ENCODE measurements around the gene LRMDA. TPM values are rescaled to one million over a fixed set of nuclear protein-coding genes. Genes with fewer than 3 reads are reported as not detected.

The LRMDA gene
- total and polyA plus RNA-seq, 2 of the 4 experiments (the other 2 are of a cell fraction): 0.07 TPM; not detected in 1

- ChIA-PET POLR2A (ENCODE audit: unreplicated experiment) (no interaction called here), CTCF (no interaction called here)
- H3K9ac ChIP-seq (ENCODE audit: low read depth, low read length): no peak overlapping the region
- no peak for TF ChIP-seq RCOR1 (IDR thresholded peaks at IDR 0.05; ENCODE audit: insufficient replicate concordance, low read length)
- no peak for TF ChIP-seq CTCF (conservative IDR thresholded peaks at IDR 0.05; ENCODE audit: low read depth, low read length)
- no peak for TF ChIP-seq ELK1 (IDR thresholded peaks at IDR 0.05; ENCODE audit: borderline replicate concordance, low read depth, low read length)
- TF ChIP-seq MAFK (IDR thresholded peaks at IDR 0.05; ENCODE audit: low read depth, low read length): no peak
- TF ChIP-seq USF2 (IDR thresholded peaks at IDR 0.05; ENCODE audit: low read depth, low read length): no peak
- TF ChIP-seq CHD1 (IDR thresholded peaks at IDR 0.05; ENCODE audit: low read depth, low read length): no peak
- no peak for TF ChIP-seq MAZ (IDR thresholded peaks at IDR 0.05; ENCODE audit: borderline replicate concordance, low read depth, low read length)
- TF ChIP-seq BHLHE40 (IDR thresholded peaks at IDR 0.05; ENCODE audit: low read depth, low read length): no peak
- TF ChIP-seq FOS (IDR thresholded peaks at IDR 0.05; ENCODE audit: low read depth, low read length): no peak
- TF ChIP-seq NFE2L2 (IDR thresholded peaks at IDR 0.05; ENCODE audit: low read depth, low read length): no peak
- no peak for TF ChIP-seq MXI1 (IDR thresholded peaks at IDR 0.05; ENCODE audit: borderline replicate concordance, low read depth, low read length)
- TF ChIP-seq POLR2A (IDR thresholded peaks at IDR 0.05; ENCODE audit: low read depth, low read length): no peak
- TF ChIP-seq SMC3 (IDR thresholded peaks at IDR 0.05; ENCODE audit: low read depth, low read length): no peak
- no peak for TF ChIP-seq RFX5 (IDR thresholded peaks at IDR 0.05; ENCODE audit: low read depth, low read length)
- no peak for TF ChIP-seq RAD21 (IDR thresholded peaks at IDR 0.05; ENCODE audit: low read length)
These were observed 1120.9 kb downstream of the LRMDA start for GRCh38 chr10:76552091-76552873.

More at GRCh38 chr10:76552091-76552873, 1120.9 kb downstream of the LRMDA start:
- H2BK5ac ChIP-seq (ENCODE audit: low read depth, low read length, poor library complexity, severe bottlenecking): no peak overlapping the region
- H2AK5ac ChIP-seq (ENCODE audit: low read depth, low read length): no peak overlapping the region
- no peak overlapping the region; the same call in 1 of the 2 replicates for H4K5ac ChIP-seq (ENCODE audit: low read depth, low read length)
- no TSS peak for BruUV-seq (replicated peaks)
- DNase-seq (no peak), ATAC-seq (ENCODE audit: low read depth) (no peak)
- no peak overlapping the region for H2AK9ac ChIP-seq (replicated peaks; ENCODE audit: low read depth, low read length, poor library complexity)
- dilution Hi-C loops (cut with HindIII; ENCODE audit: low sequenced_read_pairs, unreplicated experiment) (no loop called here), intact Hi-C loops (cut with micrococcal nuclease) (no loop called here), in situ Hi-C loops (cut with MboI; ENCODE audit: low sequenced_read_pairs) (loop anchor here (10.0 to 25.0 kb wide), 3 partner anchors 435 to 1140 kb away; partner anchors contain the start of gene ZNF503)
- WGBS, 2 experiments (ENCODE audit: extremely low coverage in 2 of 2, insufficient read length in 1 of 2): no CpG with 5 or more reads among the region's 1 CpG
- H3K27me3 ChIP-seq (ENCODE audit: control insufficient read depth, insufficient read depth, low read length): peaks cover 20% of the 10 kb centered on the region
- H3K14ac ChIP-seq (replicated peaks; ENCODE audit: low read depth, low read length): no peak overlapping the region
- no peaks in the 10 kb centered on the region for H3K36me3 ChIP-seq (ENCODE audit: control insufficient read depth, insufficient read depth, low read length)
- no peaks in the 10 kb centered on the region for H3K79me1 ChIP-seq (ENCODE audit: low read depth in 1 of 2, low read length in 2 of 2)
- H3K56ac ChIP-seq (ENCODE audit: extremely low read depth, insufficient read depth, low read length): no peak overlapping the region
- H2BK120ac ChIP-seq (ENCODE audit: low read depth, low read length): peak overlapping the region; percentile 10; the same call in 1 of the 2 replicates
- H3K18ac ChIP-seq (ENCODE audit: low read depth, low read length): no peak overlapping the region
- no peak overlapping the region for H3K4me3 ChIP-seq (ENCODE audit: insufficient read depth, low read depth, low read length)
- no peak overlapping the region for H3K27ac ChIP-seq (ENCODE audit: insufficient read depth, low read length)
- 0 out of 2 replicates have a peak overlapping the region, but pooled peaks have one; percentile 0 for H3K4ac ChIP-seq (ENCODE audit: low read depth, low read length)
- no peak overlapping the region; the same call in 1 of the 2 replicates for H4K91ac ChIP-seq (ENCODE audit: insufficient read depth, low read depth, low read length)
- no peak overlapping the region for H3K4me2 ChIP-seq (ENCODE audit: low read depth, low read length)
- H3K9me3 ChIP-seq (ENCODE audit: control insufficient read depth, insufficient read depth, low read length): no peaks in the 10 kb centered on the region
- H3K23ac ChIP-seq (ENCODE audit: low read depth, low read length): no peak overlapping the region
- H2BK20ac ChIP-seq (ENCODE audit: low read depth, low read length): peak overlapping the region; percentile 47
- peaks cover 4% of the 10 kb centered on the region for H3K4me1 ChIP-seq (ENCODE audit: control insufficient read depth, insufficient read depth, low read length)
- H3K9me1 ChIP-seq (ENCODE audit: insufficient read depth, low read length): peaks cover under 1% of the 10 kb centered on the region; the same call in 1 of the 2 replicates
- H4K20me1 ChIP-seq (ENCODE audit: insufficient read depth, low read length): no peaks in the 10 kb centered on the region
- H2AFZ ChIP-seq (replicated peaks; ENCODE audit: low read length, poor library complexity): no peak overlapping the region
- no peak overlapping the region for H4K8ac ChIP-seq (ENCODE audit: low read depth in 2 of 2, low read length in 2 of 2)
- no peak overlapping the region for H2BK15ac ChIP-seq (ENCODE audit: low read depth, low read length)

Data from IMR-90 (cell line).